K562 (cell line): Measurements from ENCODE around the gene SLC1A7. TPM values are rescaled to one million over a fixed set of nuclear protein-coding genes. Genes with fewer than 3 reads are reported as not detected.
A peak's percentile ranks its signal among the peaks of the same experiment; 100 is the strongest.

ENCODE experiments used
- CTCF ChIP-seq, 3 experiments: IDR thresholded peaks in 2 of 3; conservative IDR thresholded peaks in 1 of 3; 2 replicates each; pipeline ENCODE4 v1.5.1; 2011 to 2012; ENCODE audit warnings: low read length in 3 of 3, mild to moderate bottlenecking in 3 of 3, control low read depth in 2 of 3, improper control_type of control experiment in 1 of 3, inconsistent platforms in 1 of 3, low read depth in 1 of 3, mixed read lengths in 1 of 3, moderate library complexity in 1 of 3; ENCODE audit not compliant: insufficient read depth in 2 of 3
- ETV1 ChIP-seq: fragments of 450-650 bp; conservative IDR thresholded peaks from 2 replicates; pipeline ENCODE4 v1.6.1; 2016; ENCODE audit warnings: missing genetic modification characterization, control low read depth, low read depth, missing compliant biosample characterization
- JUND ChIP-seq, 2 experiments: IDR thresholded peaks; 2 replicates in 1 of 2; 3 replicates in 1 of 2; pipeline ENCODE4 v1.6.1; 2011; ENCODE audit warnings: borderline replicate concordance in 2 of 2, low read depth in 2 of 2, low read length in 2 of 2, improper control_type of control experiment in 1 of 2, missing biosample characterization in 1 of 2, missing genetic modification characterization in 1 of 2, missing genetic modification reagents in 1 of 2
- MGA ChIP-seq: fragments of 450-650 bp; IDR thresholded peaks from 2 replicates; pipeline ENCODE4 v1.6.1; 2016; ENCODE audit warnings: mild to moderate bottlenecking, moderate library complexity
- MLLT1 ChIP-seq, 2 experiments: fragments of 450-650 bp; IDR thresholded peaks; 2 replicates each; pipeline ENCODE4 v1.6.1; 2016
- NFIC ChIP-seq: fragments of 450-650 bp; IDR thresholded peaks from 2 replicates; pipeline ENCODE4 v1.6.1; 2017; ENCODE audit warnings: mild to moderate bottlenecking, inconsistent platforms
- PKNOX1 ChIP-seq: fragments of 450-650 bp; IDR thresholded peaks from 2 replicates; pipeline ENCODE4 v1.6.1; 2016
- polyA plus RNA-seq, 8 experiments: library from polyadenylated mRNA; depleted of rRNA in 4 of 8; stranded (reverse) in 5 of 8; unstranded in 3 of 8; fragments of >200 nt; fragmentation: Nextera tagmentation in 2 of 8; fragmentation: Illumina TruSeq in 1 of 8; extraction: Ambion mirVana in 2 of 8; extraction: Trizol in 1 of 8; gene quantifications; 2 replicates each; pipeline versions ENCODE4 v1.2.1 to v1.2.3, GENCODE V29; 2011 to 2014; ENCODE audit warnings: inconsistent platforms in 1 of 8, missing spikeins in 1 of 8
- total RNA-seq, 7 experiments: library from RNA; depleted of rRNA in 6 of 7; stranded (reverse); fragments of >200 nt in 6 of 7; fragmentation: Illumina TruSeq in 2 of 7; extraction: Trizol in 2 of 7; gene quantifications; 2 replicates each; pipeline versions ENCODE4 v1.2.1 to v1.2.3, GENCODE V29; 2011 to 2021; ENCODE audit warnings: low replicate concordance in 1 of 7

The SLC1A7 gene
- total and polyA plus RNA-seq, 9 of the 15 experiments (the other 6 are each of a cell fraction or from before 2014, with no cell fraction given), result 0.07 TPM; not detected in 8

- TF ChIP-seq JUND (IDR thresholded peaks at IDR 0.05; ENCODE audit: borderline replicate concordance, low read depth, low read length), result peak; percentile 31; the same call in 1 of the 2 replicates
- no peak for TF ChIP-seq JUND (tag; IDR thresholded peaks at IDR 0.05; ENCODE audit: borderline replicate concordance, low read depth, low read length)
- TF ChIP-seq ETV1 (tag), result 0 out of 2 replicates have a peak, but pooled peaks have one; percentile 37
- TF ChIP-seq MLLT1 (IDR thresholded peaks at IDR 0.05), result peak in 1 of 2 experiments; percentile 85; a peak in 1 of 4 replicates
- no peak for TF ChIP-seq NFIC
- TF ChIP-seq CTCF (IDR thresholded peaks at IDR 0.05 in 2 of 3, conservative IDR thresholded peaks at IDR 0.05 in 1 of 3; ENCODE audit: insufficient read depth in 2 of 3, low read depth in 1 of 3, low read length in 3 of 3), result peak; percentile 85 to 95 (median 90)
- TF ChIP-seq MGA, result peak; percentile 32; the same call in 1 of the 2 replicates
- peak; percentile 76 for TF ChIP-seq PKNOX1
These were observed 39.7 kb upstream of the SLC1A7 start (continued) for GRCh38 chr1:53182111-53182593.
